Effector memory CD8-positive, alpha-beta T cell (primary cell): ENCODE measurements around the gene EVL.
"Not testable (repeated sequence)": the region's sequence is repeated elsewhere in the genome, so short reads cannot be mapped to it uniquely, and the experiment has no call there.

Source experiments
- ATAC-seq: fragments of 150-1000 bp; cut with Tn5 transposase; replicated peaks from 2 replicates; pipeline ENCODE4 v1.10.0; 2021; ENCODE audit warnings: mild to moderate bottlenecking, moderate library complexity
- DNase-seq, 3 experiments: peaks; one replicate each; pipeline ENCODE4 v3.0.0; 2021
- H3K27ac Mint-ChIP-seq, 2 donors: one replicate each; pipeline ENCODE4 v1.8.0; 2022; ENCODE audit warnings: mild to moderate bottlenecking in 2 of 2, mixed read lengths in 2 of 2, moderate library complexity in 2 of 2
- H3K27me3 Mint-ChIP-seq, 2 donors: one replicate each; pipeline ENCODE4 v1.8.0; 2022; ENCODE audit warnings: mixed read lengths in 2 of 2
- H3K36me3 Mint-ChIP-seq: one replicate; pipeline ENCODE4 v1.8.0; 2022; ENCODE audit warnings: mild to moderate bottlenecking, moderate library complexity, mixed read lengths; ENCODE audit not compliant: insufficient read depth
- H3K4me1 Mint-ChIP-seq, 2 donors: one replicate each; pipeline ENCODE4 v1.8.0; 2022; ENCODE audit warnings: low read depth in 2 of 2, mixed read lengths in 2 of 2
- H3K4me3 Mint-ChIP-seq, 2 donors: one replicate each; pipeline ENCODE4 v1.8.0; 2022; ENCODE audit warnings: mild to moderate bottlenecking in 2 of 2, mixed read lengths in 2 of 2, moderate library complexity in 2 of 2
- H3K9me3 Mint-ChIP-seq, 2 donors: one replicate each; pipeline ENCODE4 v1.8.0; 2022; ENCODE audit warnings: mixed read lengths in 2 of 2
- total RNA-seq, 9 experiments: gene quantifications; one replicate each; lab custom pipeline; 2026; lab: John Stamatoyannopoulos, UW

Gene EVL
- total RNA-seq = 120 to 1,062 (median 601) reads per million in 9 experiments

- DNase-seq = peak; percentile 62 to 69 (median 64)
- no peaks in the 10 kb centered on the region for H3K27me3 Mint-ChIP-seq
- peaks cover 64% of the 10 kb centered on the region for H3K36me3 Mint-ChIP-seq
- H3K9me3 Mint-ChIP-seq = no peaks in the 10 kb centered on the region
- H3K27ac Mint-ChIP-seq = peak within 1 kb of the TSS; percentile 96 to 98
- peak within 1 kb of the TSS; percentile 83 to 92 for H3K4me3 Mint-ChIP-seq
- H3K4me1 Mint-ChIP-seq = peaks cover 73 to 83% of the 10 kb centered on the region in 2 donors
- peak; percentile 31 for ATAC-seq
Observed at GRCh38 chr14:100065111-100065871, at the start of gene EVL. Gene EVL, plus strand, starts transcription at chr14:100065422. Its CDS starts 79 bp downstream, at chr14:100065501.

GRCh38 chr14:100017553-100017952 lies 47.7 kb upstream of the EVL start:
- Mint-ChIP-seq H3K27me3 (no peaks in the 10 kb centered on the region), H3K4me3 (no peak overlapping the region), H3K4me1 (peaks cover 0 to 12% of the 10 kb centered on the region in 2 donors), H3K9me3 (no peaks in the 10 kb centered on the region), H3K27ac (peak overlapping the region in 1 of 2 donors; percentile 7), H3K36me3 (peaks cover 4% of the 10 kb centered on the region)
- ATAC-seq (no peak), DNase-seq (no peak)

GRCh38 chr14:100018054-100018453 lies 47.2 kb upstream of the EVL start:
- Mint-ChIP-seq H3K27me3 (no peaks in the 10 kb centered on the region), H3K9me3 (no peaks in the 10 kb centered on the region), H3K4me3 (no peak overlapping the region), H3K36me3 (peaks cover 2% of the 10 kb centered on the region), H3K27ac (no peak overlapping the region), H3K4me1 (peaks cover 0 to 8% of the 10 kb centered on the region in 2 donors)
- DNase-seq (no peak), ATAC-seq (no peak)

GRCh38 chr14:100018482-100018881 lies 46.7 kb upstream of the EVL start:
- Mint-ChIP-seq H3K4me3 (no peak overlapping the region), H3K9me3 (no peaks in the 10 kb centered on the region), H3K4me1 (peaks cover 0 to 7% of the 10 kb centered on the region in 2 donors), H3K27ac (no peak overlapping the region), H3K27me3 (no peaks in the 10 kb centered on the region), H3K36me3 (no peaks in the 10 kb centered on the region)
- DNase-seq = no peak
- no peak for ATAC-seq

GRCh38 chr14:100019156-100019744 lies 46.0 kb upstream of the EVL start:
- DNase-seq (no peak), ATAC-seq (no peak)
- H3K27ac Mint-ChIP-seq = no peak overlapping the region

GRCh38 chr14:100020629-100021028 lies 44.6 kb upstream of the EVL start:
- DNase-seq (no peak), ATAC-seq (no peak)
- peaks cover 6 to 18% of the 10 kb centered on the region in 2 donors for H3K4me1 Mint-ChIP-seq
- no peak overlapping the region for H3K27ac Mint-ChIP-seq
- no peaks in the 10 kb centered on the region for H3K9me3 Mint-ChIP-seq
- no peak overlapping the region for H3K4me3 Mint-ChIP-seq
- H3K36me3 Mint-ChIP-seq = no peaks in the 10 kb centered on the region
- no peaks in the 10 kb centered on the region for H3K27me3 Mint-ChIP-seq

More at GRCh38 chr14:100019156-100019744, 46.0 kb upstream of the EVL start:
- H3K9me3 Mint-ChIP-seq = no peaks in the 10 kb centered on the region
- no peak overlapping the region for H3K4me3 Mint-ChIP-seq
- H3K27me3 Mint-ChIP-seq = no peaks in the 10 kb centered on the region
- H3K4me1 Mint-ChIP-seq = peaks cover 0 to 7% of the 10 kb centered on the region in 2 donors
- H3K36me3 Mint-ChIP-seq = no peaks in the 10 kb centered on the region

- Mint-ChIP-seq H3K9me3 (no peaks in the 10 kb centered on the region), H3K36me3 (no peaks in the 10 kb centered on the region), H3K4me3 (no peak overlapping the region), H3K27ac (no peak overlapping the region), H3K27me3 (no peaks in the 10 kb centered on the region), H3K4me1 (peaks cover 6 to 16% of the 10 kb centered on the region in 2 donors)
- DNase-seq (no peak), ATAC-seq (no peak)
Observed at GRCh38 chr14:100022772-100023451, 42.3 kb upstream of the EVL start.

GRCh38 chr14:100025111-100025510 lies 40.1 kb upstream of the EVL start:
- Mint-ChIP-seq H3K4me1 (peaks cover 6 to 16% of the 10 kb centered on the region in 2 donors), H3K36me3 (no peaks in the 10 kb centered on the region), H3K9me3 (no peaks in the 10 kb centered on the region), H3K27me3 (no peaks in the 10 kb centered on the region), H3K27ac (peak overlapping the region in 1 of 2 donors; percentile 16), H3K4me3 (no peak overlapping the region)
- DNase-seq (no peak), ATAC-seq (peak; percentile 65)

- no peaks in the 10 kb centered on the region for H3K36me3 Mint-ChIP-seq
- peaks cover 6 to 13% of the 10 kb centered on the region in 2 donors for H3K4me1 Mint-ChIP-seq
- H3K4me3 Mint-ChIP-seq = no peak overlapping the region
- H3K9me3 Mint-ChIP-seq = no peaks in the 10 kb centered on the region
- DNase-seq (no peak), ATAC-seq (no peak)
- H3K27me3 Mint-ChIP-seq = no peaks in the 10 kb centered on the region
- no peak overlapping the region for H3K27ac Mint-ChIP-seq
Observed at GRCh38 chr14:100027771-100028490, 37.3 kb upstream of the EVL start.

GRCh38 chr14:100028990-100029677 lies 36.1 kb upstream of the EVL start:
- Mint-ChIP-seq H3K27me3 (no peaks in the 10 kb centered on the region), H3K4me1 (peaks cover 6 to 13% of the 10 kb centered on the region in 2 donors), H3K9me3 (no peaks in the 10 kb centered on the region), H3K36me3 (no peaks in the 10 kb centered on the region), H3K27ac (no peak overlapping the region), H3K4me3 (no peak overlapping the region)
- ATAC-seq (no peak), DNase-seq (no peak)

GRCh38 chr14:100030006-100030405 lies 35.2 kb upstream of the EVL start:
- not testable (repeated sequence) for H3K9me3 Mint-ChIP-seq, DNase-seq, H3K4me1 Mint-ChIP-seq, H3K27me3 Mint-ChIP-seq, H3K36me3 Mint-ChIP-seq, H3K27ac Mint-ChIP-seq, ATAC-seq, H3K4me3 Mint-ChIP-seq

GRCh38 chr14:100030452-100031153 lies 34.6 kb upstream of the EVL start:
- H3K9me3 Mint-ChIP-seq = no peaks in the 10 kb centered on the region
- no peak for ATAC-seq
- peaks cover 0 to 3% of the 10 kb centered on the region in 2 donors for H3K4me1 Mint-ChIP-seq
- H3K27ac Mint-ChIP-seq = no peak overlapping the region
- H3K27me3 Mint-ChIP-seq = no peaks in the 10 kb centered on the region
- DNase-seq = no peak
- H3K36me3 Mint-ChIP-seq = no peaks in the 10 kb centered on the region
- H3K4me3 Mint-ChIP-seq = no peak overlapping the region
